Uterus (tissue), 2 donors: ENCODE results near the gene ZNF70.

Experiments used
- POLR2A ChIP-seq, 2 donors: fragments of 450-650 bp; IDR thresholded peaks; one replicate each; pipeline ENCODE4 v1.6.1; 2016; ENCODE audit warnings: antibody characterized with exemption in 2 of 2, mild to moderate bottlenecking in 1 of 2, moderate library complexity in 1 of 2
- TF ChIP-seq, protein P1 (sequence below), 4 experiments: fragments of 200-600 bp in 2 of 4; fragments of 450-650 bp in 2 of 4; sonication (generic) in 2 of 4; IDR thresholded peaks; one replicate each; pipeline ENCODE4 v1.5.1; 2016 to 2019; ENCODE audit warnings: antibody characterized with exemption in 4 of 4, mild to moderate bottlenecking in 2 of 4, moderate library complexity in 1 of 4

DNA sequence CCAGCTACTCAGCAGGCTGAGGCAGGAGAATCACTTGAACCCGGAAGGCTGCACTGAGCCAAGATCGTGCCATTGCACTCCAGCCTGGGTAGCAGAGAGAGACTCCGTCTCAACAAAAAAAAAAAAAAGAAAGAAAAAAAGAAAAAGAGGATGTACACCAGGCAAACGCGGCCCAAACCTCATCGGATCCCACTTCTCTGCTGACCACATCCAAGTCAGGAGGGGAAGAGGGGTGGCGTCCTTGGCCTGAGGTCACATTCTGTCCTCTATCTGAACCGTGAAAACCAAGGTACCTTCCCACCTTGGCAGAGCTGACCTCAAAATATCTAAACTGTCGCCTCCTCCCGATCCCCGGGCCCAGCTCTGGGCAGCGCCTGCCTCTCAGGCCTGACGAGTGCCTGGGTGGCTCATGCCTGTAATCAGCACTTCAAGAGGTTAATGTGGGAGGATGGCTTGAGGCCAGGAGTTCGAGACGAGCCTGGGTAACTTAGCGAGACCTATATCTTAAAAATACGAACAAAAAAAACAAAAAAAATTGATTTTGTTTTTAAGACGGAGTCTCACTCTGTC lies 35.0 kb downstream of the ZNF70 start:
- TF ChIP-seq, protein P1, sequence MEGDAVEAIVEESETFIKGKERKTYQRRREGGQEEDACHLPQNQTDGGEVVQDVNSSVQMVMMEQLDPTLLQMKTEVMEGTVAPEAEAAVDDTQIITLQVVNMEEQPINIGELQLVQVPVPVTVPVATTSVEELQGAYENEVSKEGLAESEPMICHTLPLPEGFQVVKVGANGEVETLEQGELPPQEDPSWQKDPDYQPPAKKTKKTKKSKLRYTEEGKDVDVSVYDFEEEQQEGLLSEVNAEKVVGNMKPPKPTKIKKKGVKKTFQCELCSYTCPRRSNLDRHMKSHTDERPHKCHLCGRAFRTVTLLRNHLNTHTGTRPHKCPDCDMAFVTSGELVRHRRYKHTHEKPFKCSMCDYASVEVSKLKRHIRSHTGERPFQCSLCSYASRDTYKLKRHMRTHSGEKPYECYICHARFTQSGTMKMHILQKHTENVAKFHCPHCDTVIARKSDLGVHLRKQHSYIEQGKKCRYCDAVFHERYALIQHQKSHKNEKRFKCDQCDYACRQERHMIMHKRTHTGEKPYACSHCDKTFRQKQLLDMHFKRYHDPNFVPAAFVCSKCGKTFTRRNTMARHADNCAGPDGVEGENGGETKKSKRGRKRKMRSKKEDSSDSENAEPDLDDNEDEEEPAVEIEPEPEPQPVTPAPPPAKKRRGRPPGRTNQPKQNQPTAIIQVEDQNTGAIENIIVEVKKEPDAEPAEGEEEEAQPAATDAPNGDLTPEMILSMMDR (IDR thresholded peaks at IDR 0.05), result no peak
- TF ChIP-seq POLR2A (IDR thresholded peaks at IDR 0.05), result no peak
